ENCODE results near the gene LIN7A.

Gene LIN7A

DNA sequence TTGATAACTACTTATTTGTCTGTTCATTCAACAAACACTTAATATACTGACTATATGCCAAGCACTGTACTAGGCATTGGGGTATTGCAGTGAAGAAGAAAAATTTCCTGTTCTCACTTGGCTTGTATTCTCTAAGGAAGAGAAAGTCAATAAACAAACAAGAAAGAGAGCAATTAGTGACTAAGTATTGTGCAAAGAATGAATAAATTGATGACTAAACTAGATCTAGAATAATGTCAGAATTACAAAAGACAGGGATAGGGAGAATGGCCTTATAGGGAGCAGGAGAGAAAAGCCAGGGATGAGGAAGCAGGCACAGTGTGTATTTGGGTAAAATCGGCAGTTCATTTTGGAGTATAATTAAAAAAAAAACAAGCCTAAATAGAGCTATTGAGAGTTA is 4.2 kb upstream of the LIN7A start:
- DNase-seq (ENCODE audit: low read depth) = peak; percentile 63
- TF ChIP-seq, protein P1, sequence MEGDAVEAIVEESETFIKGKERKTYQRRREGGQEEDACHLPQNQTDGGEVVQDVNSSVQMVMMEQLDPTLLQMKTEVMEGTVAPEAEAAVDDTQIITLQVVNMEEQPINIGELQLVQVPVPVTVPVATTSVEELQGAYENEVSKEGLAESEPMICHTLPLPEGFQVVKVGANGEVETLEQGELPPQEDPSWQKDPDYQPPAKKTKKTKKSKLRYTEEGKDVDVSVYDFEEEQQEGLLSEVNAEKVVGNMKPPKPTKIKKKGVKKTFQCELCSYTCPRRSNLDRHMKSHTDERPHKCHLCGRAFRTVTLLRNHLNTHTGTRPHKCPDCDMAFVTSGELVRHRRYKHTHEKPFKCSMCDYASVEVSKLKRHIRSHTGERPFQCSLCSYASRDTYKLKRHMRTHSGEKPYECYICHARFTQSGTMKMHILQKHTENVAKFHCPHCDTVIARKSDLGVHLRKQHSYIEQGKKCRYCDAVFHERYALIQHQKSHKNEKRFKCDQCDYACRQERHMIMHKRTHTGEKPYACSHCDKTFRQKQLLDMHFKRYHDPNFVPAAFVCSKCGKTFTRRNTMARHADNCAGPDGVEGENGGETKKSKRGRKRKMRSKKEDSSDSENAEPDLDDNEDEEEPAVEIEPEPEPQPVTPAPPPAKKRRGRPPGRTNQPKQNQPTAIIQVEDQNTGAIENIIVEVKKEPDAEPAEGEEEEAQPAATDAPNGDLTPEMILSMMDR (conservative IDR thresholded peaks at IDR 0.05; ENCODE audit: control insufficient read depth, insufficient read depth, low read depth, low read length) = no peak
- H3K4me3 ChIP-seq (ENCODE audit: control insufficient read depth, low read depth, low read length) = no peak overlapping the region

DNA sequence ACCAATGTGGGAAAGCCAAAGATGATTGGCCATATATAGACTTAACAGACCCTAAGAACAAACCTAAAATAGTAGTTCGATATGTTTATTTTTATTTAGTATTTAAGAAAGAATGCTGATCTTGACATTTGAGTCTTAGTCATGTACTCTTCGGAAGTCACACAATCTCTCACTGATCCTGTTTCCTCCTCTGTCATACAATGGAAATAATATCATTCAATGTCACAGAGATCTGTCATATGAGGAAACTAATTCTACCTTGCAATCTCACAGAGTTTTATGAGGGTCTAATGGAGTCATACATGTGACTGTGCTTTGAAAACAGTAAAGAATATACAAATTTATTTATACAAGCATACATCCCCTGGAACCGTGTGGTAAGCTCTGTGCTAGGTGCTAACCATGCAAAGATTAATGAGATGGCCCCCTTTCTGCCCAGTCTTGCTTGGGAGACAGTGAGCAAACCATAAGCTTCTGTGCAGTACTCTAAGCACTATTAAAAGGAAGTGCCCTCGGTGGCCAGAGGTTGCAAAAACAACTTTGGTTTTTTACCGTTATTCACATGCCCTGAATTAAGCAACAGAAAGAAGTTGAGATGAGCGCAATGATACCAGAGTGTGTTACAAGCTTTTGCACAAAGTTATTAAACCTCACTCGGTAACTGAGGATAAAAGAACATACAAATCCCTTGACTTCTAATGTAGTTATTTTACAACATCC is 1.7 kb upstream of the LIN7A start:
- peak; percentile 22 for DNase-seq (ENCODE audit: low read depth)
- no peak overlapping the region for H3K4me3 ChIP-seq (ENCODE audit: control insufficient read depth, low read depth, low read length)
- TF ChIP-seq, protein P1 (conservative IDR thresholded peaks at IDR 0.05; ENCODE audit: control insufficient read depth, insufficient read depth, low read depth, low read length) = no peak

DNA sequence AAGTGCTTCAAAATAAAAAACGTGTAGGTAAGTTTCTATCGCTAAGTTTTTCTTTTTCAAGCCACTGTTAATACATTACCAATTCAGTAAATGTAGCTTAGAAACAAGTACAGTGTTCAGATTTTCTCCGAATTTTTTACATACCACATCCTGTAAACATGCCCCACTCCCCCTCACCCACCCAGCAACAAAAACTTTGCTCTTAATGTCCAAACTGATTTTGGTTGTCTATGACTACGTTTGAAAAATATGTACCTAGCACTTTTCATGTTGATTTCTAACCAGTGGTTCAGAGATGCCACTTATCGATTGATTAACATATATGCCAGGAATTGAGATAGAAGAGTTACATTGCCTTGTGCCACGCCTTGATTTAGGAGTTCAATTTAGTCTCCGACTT is 663 bp upstream of the LIN7A start:
- TF ChIP-seq, protein P1 (conservative IDR thresholded peaks at IDR 0.05; ENCODE audit: control insufficient read depth, insufficient read depth, low read depth, low read length) = no peak
- no peak for DNase-seq (ENCODE audit: low read depth)
- H3K4me3 ChIP-seq (ENCODE audit: control insufficient read depth, low read depth, low read length) = no peak overlapping the region

DNA sequence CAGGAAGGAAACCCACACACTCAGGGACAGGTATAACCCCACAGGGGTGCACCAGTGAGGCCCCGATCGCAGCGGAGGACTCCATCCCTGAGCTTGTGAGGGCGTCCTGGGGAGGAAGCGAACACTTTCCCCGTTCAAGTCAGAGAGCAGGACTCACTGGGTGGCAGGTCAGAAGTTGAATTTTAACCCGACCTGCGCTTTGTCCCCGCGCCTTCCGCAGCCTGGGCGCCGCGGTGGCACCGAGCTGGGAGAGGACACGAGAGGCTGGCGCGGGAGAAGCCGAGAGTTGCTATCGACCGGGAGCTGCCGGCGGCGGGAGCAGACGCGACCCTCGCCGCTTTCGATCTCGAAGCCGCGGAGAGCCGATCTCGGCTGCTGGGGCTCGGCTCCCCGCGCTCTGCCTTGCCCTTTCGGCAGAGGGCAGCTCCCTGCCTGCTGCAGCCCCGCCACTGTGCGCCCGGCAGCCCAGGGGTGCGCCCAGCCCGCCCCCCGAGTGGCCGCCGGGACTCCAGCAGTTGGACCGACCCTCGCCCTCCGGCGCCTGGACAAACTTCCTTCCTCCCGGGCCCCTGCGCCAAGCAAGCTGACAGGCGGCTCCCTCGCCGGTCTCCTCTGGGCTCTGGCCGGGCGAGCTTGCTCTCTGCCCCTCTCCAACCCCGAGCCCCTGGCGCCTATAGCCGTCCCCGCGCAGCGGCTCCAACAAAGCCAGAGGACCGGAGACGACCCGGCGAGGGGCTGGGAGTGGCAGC is 918 bp downstream of the LIN7A start:
- TF ChIP-seq, protein P1 (conservative IDR thresholded peaks at IDR 0.05; ENCODE audit: control insufficient read depth, insufficient read depth, low read depth, low read length) = no peak
- peak; percentile 35 for DNase-seq (ENCODE audit: low read depth)
- peak overlapping the region; percentile 76 for H3K4me3 ChIP-seq (ENCODE audit: control insufficient read depth, low read depth, low read length)

DNA sequence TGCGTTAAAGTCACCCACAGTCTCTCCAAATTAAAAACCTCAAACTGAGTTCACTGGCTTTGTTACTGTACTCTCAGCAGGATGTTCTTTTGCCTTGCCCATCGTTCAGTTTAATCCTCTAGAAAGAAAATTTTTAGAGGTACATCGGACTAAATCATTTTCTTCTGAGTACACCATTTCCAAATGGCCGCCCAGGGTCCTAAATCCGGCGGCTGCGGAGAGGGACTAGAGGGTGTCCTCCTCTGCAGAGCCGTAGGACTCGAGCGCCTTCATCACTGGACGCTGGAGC is 1.4 kb downstream of the LIN7A start:
- peak overlapping the region; percentile 76 for H3K4me3 ChIP-seq (ENCODE audit: control insufficient read depth, low read depth, low read length)
- TF ChIP-seq, protein P1 (conservative IDR thresholded peaks at IDR 0.05; ENCODE audit: control insufficient read depth, insufficient read depth, low read depth, low read length) = no peak

DNA sequence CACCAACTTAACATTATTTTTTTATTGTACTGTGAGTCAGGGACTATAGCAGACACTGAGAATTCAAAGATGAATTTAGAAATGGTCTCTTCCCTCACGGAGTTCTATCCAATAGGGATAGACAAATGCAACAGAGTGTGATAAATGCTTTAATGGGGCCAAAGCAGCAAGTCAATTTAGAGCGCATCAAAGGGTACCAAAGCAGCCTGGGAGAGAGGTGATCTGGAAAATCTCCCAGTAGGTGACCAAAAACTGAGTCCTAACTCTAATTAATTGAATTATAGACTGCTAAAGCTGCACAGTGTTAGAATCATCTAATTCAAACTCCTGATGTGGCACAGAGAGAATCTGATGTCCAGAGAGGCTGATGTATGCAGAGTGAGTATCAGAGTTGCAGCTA is 2.6 kb downstream of the LIN7A start:
- H3K4me3 ChIP-seq (ENCODE audit: control insufficient read depth, low read depth, low read length) = no peak overlapping the region
- no peak for DNase-seq (ENCODE audit: low read depth)
- TF ChIP-seq, protein P1 (conservative IDR thresholded peaks at IDR 0.05; ENCODE audit: control insufficient read depth, insufficient read depth, low read depth, low read length) = no peak

More for the DNA sequence above, 1.4 kb downstream of the LIN7A start:
- DNase-seq (ENCODE audit: low read depth) = no peak
